Ammon's horn (tissue), 1 donor: ENCODE results near the gene PCNX3.

Source experiments
- DNase-seq: peaks from one replicate; pipeline ENCODE4 v3.0.0-alpha.2; 2016; ENCODE audit warnings: low spot score

PCNX3 gene

DNA sequence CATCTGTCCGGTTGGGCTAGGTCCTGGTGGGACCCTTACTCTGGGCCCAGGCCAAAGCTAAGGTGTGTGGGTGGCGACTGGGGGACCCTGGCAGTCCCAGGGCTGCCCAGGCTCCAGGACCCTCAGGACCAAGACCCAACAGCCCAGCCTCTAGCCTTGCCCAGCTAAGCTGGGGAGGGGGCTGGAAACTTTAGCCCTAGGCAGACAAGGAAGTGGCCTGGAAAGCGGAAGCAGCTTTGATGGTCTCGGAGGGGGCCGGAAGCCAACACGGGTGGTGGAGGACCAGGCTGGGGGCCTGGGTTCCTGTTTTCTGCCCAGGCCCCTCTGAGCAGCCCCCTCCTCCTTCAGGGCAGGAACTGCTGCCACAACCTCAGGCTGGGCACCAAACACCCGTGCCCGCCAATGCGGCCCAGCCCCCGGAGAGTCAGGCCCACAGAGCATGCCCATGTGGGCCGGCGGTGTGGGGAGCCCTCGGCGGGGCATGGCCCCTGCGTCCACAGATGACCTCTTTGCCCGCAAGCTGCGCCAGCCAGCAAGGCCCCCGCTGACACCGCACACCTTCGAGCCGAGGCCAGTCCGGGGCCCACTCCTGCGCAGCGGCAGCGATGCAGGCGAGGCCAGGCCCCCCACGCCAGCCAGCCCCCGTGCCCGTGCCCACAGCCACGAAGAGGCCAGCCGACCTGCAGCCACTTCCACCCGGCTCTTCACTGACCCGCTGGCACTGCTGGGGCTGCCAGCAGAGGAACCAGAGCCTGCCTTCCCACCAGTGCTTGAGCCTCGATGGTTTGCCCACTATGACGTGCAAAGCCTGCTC lies 25.1 kb downstream of the PCNX3 start:
- peak; percentile 68 for DNase-seq

- DNase-seq = no peak
Observed at GRCh38 chr11:65641297-65642013, 25.9 kb downstream of the PCNX3 start.

DNA sequence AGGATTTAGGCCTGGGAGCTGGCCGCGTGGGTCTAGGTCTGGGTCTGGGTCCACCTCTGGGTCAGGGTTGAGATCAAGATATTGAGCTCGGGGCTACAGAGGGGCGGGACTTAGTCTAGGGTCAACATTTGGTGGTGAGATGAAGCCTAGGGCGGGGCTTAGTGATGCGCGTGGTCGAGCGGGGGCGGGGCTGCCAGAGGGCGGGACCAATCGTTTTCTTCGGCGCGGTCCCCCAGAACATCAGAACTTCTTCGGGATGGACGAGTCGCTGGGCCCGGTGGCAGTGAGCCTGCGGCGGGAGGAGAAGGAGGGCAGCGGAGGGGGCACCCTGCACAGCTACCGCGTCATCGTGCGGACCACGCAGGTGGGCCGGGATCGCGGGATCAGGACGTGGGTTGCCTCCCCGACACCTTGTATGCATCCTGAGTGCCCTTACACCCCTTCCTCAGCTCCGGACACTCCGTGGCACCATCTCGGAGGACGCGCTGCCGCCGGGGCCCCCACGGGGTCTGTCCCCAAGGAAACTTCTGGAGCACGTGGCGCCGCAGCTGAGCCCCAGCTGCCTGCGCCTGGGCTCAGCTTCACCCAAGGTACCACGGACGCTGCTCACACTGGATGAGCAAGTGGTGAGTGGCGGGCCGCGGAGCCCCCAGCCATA lies 26.6 kb downstream of the PCNX3 start:
- DNase-seq = no peak

DNA sequence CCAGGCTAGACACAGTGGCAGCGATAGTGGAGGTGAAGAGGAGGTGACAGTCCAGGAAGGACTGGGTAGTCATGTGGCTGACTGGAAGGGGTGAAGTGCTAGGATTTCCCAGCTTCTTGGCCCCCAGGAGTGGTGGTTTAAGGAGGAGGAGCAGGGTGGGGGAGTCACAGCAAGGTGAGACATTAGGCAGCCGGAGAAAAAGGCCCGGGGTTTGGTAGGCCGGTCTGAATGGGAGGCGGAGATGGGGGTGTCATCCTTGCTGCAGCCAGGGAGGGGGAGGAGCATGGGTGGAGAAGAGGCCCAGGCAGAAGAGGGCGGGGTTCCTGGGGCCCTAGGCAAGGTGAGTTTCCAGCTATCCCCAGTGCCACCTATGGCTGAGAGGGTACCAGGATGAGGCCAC lies 28.4 kb downstream of the PCNX3 start:
- DNase-seq = no peak

GRCh38 chr11:65644837-65645236 lies 29.3 kb downstream of the PCNX3 start:
- no peak for DNase-seq

GRCh38 chr11:65645710-65646109 lies 30.1 kb downstream of the PCNX3 start:
- no peak for DNase-seq

DNA sequence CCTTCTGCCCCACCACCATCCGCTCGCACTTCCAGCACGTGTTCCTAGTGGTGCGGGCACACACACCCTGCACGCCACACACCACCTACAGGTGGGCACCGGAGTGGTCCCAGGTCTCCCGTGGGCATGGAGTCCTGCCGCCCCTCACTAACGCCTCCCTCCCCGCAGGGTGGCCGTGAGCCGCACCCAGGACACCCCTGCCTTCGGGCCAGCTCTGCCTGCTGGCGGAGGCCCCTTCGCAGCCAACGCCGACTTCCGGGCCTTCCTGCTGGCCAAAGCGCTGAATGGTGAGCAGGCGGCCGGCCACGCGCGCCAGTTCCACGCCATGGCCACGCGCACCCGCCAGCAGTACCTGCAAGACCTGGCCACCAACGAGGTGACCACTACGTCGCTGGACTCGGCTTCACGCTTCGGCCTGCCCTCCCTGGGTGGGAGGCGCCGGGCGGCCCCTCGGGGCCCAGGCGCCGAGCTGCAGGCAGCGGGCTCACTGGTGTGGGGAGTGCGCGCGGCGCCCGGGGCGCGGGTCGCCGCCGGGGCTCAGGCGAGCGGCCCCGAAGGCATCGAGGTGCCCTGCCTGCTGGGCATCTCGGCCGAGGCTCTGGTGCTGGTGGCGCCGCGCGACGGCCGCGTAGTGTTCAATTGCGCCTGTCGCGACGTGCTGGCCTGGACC lies 30.8 kb downstream of the PCNX3 start:
- DNase-seq = no peak

DNA sequence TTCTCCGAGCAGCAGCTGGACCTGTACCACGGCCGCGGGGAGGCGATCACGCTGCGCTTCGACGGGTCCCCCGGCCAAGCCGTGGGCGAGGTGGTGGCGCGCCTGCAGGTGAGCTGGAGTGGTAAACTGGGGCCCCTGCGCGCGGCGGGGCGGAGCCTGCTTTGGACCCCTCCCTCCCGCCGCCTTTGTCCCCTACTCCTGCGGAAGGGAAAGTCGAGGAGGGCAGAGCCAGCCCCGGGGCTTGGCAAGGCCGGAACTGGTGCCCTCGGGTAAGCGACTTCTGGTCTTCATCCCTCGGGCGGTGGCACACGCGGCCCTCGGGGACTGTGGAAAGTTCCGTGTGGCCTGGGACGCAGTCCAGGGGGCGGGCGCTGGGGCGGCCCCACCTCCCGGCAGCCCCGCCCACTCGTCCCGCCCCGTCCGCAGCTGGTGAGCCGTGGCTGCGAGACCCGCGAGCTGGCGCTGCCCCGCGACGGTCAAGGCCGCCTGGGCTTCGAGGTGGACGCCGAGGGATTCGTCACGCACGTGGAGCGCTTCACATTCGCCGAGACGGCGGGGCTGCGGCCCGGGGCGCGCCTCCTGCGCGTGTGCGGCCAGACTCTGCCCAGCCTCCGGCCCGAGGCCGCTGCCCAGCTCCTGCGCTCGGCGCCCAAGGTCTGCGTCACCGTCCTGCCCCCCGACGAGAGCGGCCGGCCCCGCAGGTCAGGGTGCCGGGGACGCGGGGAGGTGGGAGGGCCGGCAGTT lies 31.6 kb downstream of the PCNX3 start:
- peak; percentile 73 for DNase-seq

- DNase-seq = peak; percentile 25
Observed at GRCh38 chr11:65648997-65649493, 33.5 kb downstream of the PCNX3 start.

DNA sequence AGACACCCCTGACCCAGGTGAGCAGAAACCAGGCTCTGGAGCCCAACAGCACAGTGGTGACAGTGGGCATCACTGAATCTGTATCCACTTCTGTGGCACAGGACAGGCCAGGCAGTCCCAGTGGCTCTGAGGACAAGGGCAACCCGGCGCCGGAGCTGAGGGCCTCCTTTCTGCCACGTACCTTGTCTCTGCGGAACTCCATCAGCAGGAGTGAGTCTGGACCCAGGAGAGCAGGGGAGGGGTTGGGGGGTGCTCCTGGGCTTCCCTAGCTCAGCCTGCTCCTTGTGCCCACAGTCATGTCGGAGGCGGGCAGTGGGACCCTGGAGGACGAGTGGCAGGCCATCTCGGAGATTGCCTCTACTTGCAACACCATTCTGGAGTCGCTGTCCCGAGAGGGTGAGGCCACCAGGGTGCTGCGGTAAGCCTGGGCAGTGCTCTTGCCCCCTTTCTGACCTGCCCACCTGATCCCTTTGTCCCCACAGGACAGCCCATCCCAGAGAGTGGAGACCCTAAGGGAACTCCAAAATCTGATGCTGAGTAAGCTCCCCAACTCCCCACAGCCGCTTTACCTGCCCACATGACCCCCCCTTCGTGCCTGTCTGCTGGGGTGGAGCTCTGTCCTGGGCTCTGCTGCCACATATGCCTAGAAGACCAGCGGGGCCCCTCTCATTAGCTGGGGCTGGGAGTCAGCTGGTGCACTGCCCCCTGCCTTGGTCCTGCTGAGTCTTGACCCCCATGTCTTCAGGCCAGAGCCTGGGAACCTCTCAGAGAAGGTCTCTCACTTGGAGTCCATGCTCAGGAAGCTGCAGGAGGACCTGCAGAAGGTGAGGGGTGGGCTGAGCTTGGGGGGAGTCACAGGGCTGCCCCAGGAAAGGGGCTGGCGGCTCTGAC lies 34.3 kb downstream of the PCNX3 start:
- DNase-seq = no peak

DNA sequence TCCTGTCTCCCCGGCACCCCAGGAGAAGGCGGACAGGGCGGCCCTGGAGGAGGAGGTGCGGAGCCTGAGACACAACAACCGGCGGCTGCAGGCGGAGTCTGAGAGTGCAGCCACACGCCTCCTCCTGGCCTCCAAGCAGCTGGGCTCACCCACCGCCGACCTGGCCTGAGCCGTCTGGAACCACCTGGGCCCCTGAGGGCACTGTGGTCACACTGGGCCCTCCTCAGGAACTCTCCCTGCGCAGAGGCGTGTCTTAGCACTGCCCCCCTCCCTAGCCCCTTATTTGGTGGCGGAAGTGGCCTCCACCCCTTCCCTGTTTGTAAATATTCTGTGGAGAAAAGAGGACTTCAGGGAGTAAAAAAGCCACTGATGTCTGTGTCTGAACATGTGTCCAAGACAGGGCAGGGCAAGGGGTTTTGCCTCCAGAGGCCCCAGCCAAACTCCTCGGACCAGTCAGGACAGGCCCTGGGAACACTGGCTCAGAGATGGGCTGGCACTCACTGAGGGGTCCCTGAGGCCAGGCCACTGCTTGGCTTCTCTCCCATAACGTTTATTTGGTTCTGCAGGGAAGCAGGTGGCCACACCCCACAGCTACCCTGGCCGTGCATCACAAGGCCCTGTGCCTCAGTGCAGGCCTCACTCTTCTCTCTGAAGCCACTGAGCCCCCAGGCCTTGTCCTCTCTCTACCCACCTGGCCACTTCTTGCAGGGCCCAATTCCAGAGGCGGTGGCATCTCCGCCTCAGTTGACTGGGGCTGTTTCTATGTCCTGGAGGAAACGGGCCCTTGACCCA lies 35.2 kb downstream of the PCNX3 start:
- DNase-seq = no peak

DNA sequence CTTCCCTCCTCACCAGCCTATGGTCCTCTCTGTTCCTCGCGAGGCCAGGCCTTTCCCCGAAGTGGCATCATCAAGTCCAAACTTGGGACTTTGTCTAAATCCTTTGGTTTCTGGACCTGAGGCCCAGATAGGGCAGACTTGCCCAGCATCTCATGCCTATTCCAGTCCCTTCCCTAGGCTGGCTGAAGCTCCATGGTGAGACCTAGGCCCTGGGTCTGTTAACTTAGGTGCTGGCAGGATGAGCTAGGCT lies 35.7 kb downstream of the PCNX3 start:
- no peak for DNase-seq

DNA sequence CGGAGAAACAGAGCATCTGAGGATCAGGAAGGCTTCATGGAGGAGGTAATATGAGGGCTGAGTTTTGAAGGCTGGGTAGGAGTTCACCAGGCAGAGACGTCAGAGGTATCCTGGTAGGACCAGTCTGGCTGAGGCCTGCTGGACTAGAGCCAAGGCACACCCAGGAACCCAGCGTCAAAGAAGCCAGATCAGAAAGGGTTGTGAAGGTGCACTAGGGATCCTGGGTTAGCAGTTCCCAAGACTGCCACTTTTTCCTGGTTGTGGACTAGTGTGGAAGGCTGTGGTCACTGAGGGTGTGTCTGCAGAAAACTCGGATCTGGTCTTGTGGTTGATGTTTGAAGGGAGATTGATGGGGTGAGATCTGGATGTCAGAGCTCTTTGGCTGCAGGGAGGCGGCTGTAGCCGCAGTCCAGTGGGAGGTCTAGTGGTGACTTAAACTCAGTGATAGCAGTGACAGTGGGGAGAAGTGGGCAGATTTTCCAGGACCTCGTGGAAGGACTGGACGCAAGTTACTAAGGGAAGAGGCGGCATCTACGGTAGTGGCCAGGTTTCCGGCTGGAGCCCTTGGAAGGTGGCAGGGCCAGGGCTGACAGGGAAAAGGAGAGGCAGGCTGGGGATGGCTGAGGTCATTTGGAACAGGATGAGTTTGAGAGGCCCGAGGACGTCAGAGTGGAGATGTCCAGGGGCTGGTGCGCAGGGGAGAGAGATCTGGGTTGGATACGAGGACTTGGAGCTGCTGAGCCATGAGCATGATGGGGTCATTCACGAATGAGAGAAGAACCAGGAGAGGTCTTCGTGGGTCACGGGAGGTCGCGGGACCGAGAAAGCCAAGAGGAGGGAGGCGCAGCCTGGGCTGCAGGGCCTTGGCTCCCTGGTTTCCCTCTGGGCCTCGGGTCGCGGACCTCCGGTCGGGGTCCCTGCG lies 36.3 kb downstream of the PCNX3 start:
- no peak for DNase-seq

DNA sequence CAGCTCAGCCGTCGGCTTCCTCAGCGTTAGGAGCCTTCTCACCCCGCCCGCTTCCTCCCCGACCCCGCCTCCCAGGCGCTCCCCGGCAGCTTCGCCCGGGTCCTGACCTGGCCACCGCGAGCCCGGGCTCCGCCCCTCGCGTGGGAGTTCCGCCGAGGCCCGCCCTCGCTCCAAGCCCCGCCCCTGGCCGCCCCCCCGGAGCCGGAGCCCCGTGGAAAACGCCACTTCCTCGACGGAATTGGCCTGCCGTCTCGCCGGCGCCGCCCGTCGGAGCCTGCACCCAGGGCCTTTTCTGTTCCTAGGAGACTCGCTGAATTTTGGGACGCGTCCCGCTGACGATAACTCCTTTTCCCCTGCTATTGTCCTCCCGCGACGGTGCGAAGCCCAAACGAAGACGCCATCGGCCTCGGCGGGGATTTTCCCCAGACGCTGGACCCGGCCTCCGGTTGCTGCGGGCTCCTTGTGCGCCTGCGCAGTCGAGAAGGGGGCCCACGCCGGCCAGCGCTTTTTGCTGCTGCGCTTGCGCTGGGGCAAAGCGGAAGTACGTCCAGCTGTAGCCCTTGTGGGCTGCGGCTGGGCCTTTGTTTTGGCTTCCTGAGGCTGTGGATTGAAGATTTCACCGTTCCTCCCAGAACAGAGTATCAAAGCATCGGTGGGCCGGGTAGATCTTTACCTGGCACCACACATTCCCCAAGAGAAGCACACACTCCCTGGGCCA lies 37.1 kb downstream of the PCNX3 start:
- peak; percentile 92 for DNase-seq

DNA sequence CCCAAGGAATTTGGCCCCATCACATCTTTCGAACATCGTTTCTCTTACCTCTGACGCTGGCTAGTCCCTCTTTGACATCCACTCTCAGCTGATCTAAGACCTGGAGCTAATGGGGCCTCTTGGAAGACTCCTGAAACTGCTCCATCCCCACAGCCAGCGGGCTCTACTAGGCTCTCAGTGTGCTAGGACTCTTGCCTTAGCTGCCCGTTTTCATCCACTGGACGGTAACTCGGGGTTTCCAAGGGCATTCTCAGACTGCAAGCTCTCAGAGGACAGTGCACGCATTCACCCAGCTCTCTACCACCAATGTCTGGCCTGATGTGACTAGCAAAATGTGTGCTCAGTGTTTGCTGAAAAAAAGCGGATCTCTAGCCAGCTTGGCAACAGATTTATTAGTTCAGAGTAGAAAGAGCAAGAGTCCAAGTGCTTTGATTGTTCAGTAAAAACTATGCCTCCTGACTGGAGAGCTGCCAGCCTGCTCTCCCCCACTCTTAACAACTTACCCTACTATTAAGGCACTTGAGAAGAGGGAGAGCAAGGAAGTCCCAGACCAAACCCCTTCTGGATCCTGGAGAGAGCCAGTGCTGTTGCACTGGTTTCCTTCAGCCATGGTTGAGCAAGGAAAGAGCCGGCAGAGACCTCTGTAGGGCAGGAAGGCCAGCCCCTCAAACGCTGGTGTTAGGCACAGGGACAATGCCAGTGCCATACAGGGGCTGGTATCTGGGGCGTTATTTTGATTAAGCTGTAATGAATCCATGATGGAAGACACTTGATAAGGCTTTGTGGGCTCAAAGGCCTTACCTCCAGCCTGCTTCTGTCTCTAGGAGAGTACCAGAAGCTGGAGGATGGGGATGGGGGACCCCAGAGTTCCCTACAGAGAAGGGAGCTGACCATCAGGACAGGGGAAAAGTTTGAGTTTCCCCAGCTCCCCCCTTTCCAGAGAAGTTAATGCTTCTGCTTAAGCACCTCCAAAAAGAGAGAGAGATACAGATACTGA lies 38.0 kb downstream of the PCNX3 start:
- DNase-seq = peak; percentile 58

- DNase-seq = no peak
Observed at GRCh38 chr11:65654375-65655349, 39.1 kb downstream of the PCNX3 start.
